GM18519 (cell line): ENCODE measurements around the gene ERC2.

Source experiments
- ATAC-seq: cut with Tn5 transposase; IDR thresholded peaks from one replicate; pipeline ENCODE4 v1.9.1; 2021; ENCODE audit warnings: mild to moderate bottlenecking, moderate library complexity; ENCODE audit not compliant: unreplicated experiment, low FRiP score

Gene ERC2

GRCh38 chr3:55500555-55501330, 967.5 kb downstream of the ERC2 start:
- no peak for ATAC-seq

- ATAC-seq, result no peak
Measured at GRCh38 chr3:55498520-55498919, 969.7 kb downstream of the ERC2 start.

- no peak for ATAC-seq
Measured at GRCh38 chr3:55497250-55497649, 971.0 kb downstream of the ERC2 start.

GRCh38 chr3:55494976-55495375, 973.3 kb downstream of the ERC2 start:
- no peak for ATAC-seq

- ATAC-seq, result no peak
Measured at GRCh38 chr3:55492976-55493375, 975.3 kb downstream of the ERC2 start.

GRCh38 chr3:55491296-55491816, 976.9 kb downstream of the ERC2 start:
- ATAC-seq, result no peak

- no peak for ATAC-seq
Measured at GRCh38 chr3:55490276-55490913, 977.9 kb downstream of the ERC2 start.

- ATAC-seq, result no peak
Measured at GRCh38 chr3:55489798-55490132, 978.5 kb downstream of the ERC2 start.

GRCh38 chr3:55488398-55489055, 979.7 kb downstream of the ERC2 start:
- ATAC-seq, result no peak

GRCh38 chr3:55487381-55488241, 980.7 kb downstream of the ERC2 start:
- ATAC-seq, result no peak

- ATAC-seq, result no peak
Measured at GRCh38 chr3:55486857-55487380, 981.3 kb downstream of the ERC2 start, which contains the start of gene WNT5A. Gene WNT5A, minus strand, starts transcription at chr3:55487306. Its CDS starts 321 bp downstream, at chr3:55486985.

GRCh38 chr3:55486101-55486856, 982.0 kb downstream of the ERC2 start:
- ATAC-seq, result no peak

GRCh38 chr3:55484801-55485791, 983.2 kb downstream of the ERC2 start:
- ATAC-seq, result no peak

- ATAC-seq, result no peak
Measured at GRCh38 chr3:55484191-55484689, 984.0 kb downstream of the ERC2 start.

GRCh38 chr3:55483196-55484095, 984.8 kb downstream of the ERC2 start:
- no peak for ATAC-seq

- ATAC-seq, result no peak
Measured at GRCh38 chr3:55482496-55483195, 985.6 kb downstream of the ERC2 start.
